Fibroblast of skin of left biceps (primary cell): Measurements from ENCODE around the gene GFY.

Experiments used
- DNase-seq, 2 experiments: peaks; one replicate each; pipeline ENCODE4 v3.0.0-alpha.2; 2013; ENCODE audit warnings: low read depth in 2 of 2

GFY gene

GRCh38 chr19:49425178-49425577, at the start of gene GFY:
Gene GFY, plus strand, starts transcription at chr19:49425388. Its CDS starts 1,043 bp downstream, at chr19:49426431.
- no peak for DNase-seq

GRCh38 chr19:49378512-49378911, 46.7 kb upstream of the GFY start:
- DNase-seq: no peak

- no peak for DNase-seq
Observed at GRCh38 chr19:49380391-49380790, 44.8 kb upstream of the GFY start.

GRCh38 chr19:49382639-49383038, 42.5 kb upstream of the GFY start:
- DNase-seq: no peak

DNA sequence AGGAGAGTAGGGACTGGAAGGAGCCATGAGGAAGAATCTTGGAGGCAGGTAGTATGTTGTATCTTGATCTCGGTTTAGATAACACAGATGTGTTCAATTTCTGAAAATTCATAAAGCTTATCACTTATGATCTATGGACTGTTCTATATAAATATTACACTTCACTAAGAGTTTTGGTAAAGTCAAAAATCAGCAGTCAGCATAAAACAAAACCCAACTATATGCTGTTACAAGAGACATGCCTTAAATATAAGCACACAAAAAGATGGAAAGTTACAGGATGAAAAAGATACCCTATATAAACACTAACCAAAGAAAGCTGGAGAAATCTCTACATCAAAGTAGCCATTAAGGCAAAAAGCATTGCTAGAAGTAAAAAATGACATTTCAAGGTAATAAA, 41.6 kb upstream of the GFY start:
- no peak for DNase-seq

GRCh38 chr19:49387936-49388372, 37.2 kb upstream of the GFY start, which contains the start of gene KASH5:
Gene KASH5, plus strand, starts transcription at chr19:49388249. Its CDS starts 2,635 bp downstream, at chr19:49390884.
- peak in 1 of 2 experiments; percentile 12 for DNase-seq

- no peak for DNase-seq
Observed at GRCh38 chr19:49389406-49389805, 35.8 kb upstream of the GFY start.

DNA sequence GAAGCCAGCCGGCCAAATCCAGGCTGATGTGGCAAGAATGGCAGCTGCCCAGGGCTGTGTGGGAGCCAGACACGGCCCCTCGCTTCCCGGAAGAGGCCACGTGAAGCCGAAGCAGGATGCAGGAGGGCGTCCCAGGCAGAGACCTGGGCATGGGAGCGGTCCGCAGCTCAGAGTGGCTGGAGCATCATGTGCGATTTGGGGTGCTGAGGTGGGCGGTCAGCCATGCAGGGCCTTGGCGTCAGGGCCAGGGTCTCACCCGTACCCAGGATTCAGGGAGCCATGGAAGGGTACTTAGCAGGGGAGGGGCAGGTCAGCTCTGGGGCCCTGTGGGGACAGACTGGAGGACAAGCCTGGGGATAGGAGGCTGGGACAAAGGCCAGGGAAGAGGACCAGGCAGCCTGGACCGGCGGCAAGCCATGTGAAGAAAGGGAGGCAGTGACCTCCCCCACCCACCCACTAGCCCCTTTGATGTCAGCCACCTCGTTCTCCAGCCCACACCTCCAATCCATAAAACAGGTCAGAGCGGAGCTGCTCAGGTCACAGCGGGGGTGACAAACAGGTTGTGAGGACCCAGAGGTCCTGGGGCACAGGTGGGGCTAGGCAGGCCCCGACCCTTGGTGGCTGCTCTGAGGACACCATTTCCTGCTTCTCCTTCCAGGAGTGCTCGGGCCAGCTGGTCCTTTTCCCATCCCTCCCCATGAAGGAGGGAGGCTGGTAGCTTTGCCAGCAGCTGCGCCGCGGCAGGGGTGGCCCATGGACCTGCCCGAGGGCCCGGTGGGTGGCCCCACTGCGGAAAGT, 34.9 kb upstream of the GFY start:
- DNase-seq: no peak

GRCh38 chr19:49390929-49391359, 34.2 kb upstream of the GFY start:
- no peak for DNase-seq

- peak; percentile 20 to 28 for DNase-seq
Observed at GRCh38 chr19:49391581-49392399, 33.4 kb upstream of the GFY start.

GRCh38 chr19:49393881-49394280, 31.3 kb upstream of the GFY start:
- no peak for DNase-seq

DNA sequence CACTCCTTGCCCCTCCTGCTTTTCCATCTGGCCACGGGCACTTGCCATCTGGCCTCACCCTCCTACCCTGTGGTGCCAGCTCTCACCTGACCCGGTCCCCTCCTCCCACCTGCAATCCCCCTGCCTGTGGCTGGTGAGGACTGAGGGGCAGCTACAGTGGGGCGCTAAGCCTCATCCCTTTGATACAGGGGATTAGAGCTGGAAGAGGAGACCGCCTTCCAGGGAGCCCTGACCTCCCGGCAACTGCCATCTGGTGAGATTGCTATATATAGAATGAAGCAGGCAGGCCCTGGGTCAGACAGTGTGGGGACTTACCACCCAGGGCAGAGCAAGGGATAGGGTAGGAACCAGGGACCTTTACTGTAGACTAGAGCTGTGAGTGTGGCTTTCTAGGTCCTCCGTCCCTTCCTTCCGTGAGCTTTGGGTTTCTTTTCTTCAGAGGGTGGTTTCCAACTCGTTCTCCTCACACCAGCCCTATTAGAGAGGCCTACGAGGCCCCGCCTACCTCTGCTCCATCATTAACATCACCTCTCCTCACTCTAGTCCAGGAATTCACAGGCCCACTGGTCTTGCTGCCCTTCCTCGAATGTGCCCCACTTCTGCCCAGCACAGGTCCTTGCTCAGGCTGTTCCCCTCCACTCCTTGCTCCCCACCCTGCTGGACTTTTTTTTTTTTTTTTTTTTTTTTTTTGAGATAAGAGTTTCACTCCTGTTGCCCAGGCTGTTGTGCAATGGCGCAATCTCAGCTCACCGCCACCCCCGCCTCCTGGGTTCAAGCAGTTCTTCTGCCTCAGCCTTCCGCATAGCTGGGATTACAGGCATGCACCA, 29.4 kb upstream of the GFY start:
- DNase-seq: no peak

- DNase-seq: no peak
Observed at GRCh38 chr19:49396738-49397505, 28.3 kb upstream of the GFY start.

DNA sequence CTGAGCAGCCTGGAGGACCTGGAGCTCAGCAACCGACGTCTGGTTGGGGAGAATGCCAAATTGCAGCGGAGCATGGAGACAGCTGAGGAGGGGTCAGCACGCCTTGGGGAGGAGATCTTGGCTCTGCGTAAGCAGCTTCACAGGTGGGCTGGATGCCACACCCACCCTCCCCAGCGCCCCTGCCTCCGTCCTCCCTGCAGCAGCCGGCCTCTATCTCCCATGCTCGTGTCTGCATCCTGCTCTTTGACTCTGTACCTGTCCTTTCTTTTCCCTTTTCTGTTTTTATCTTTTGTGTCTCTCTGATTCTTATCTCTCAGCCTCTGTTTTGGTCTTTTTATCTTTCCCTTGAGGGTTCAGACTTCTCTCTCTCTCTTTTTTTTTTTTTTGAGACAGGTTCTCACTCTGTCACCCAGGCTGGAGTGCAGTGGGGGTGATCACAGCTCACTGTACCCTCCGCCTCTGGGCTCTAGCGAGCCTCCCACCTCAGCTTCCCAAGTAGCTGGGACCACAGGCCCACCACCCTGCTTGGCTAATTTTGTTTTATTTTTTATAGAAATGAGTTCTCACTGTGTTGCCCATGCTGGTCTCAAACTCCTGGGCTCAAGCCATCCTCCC, 27.1 kb upstream of the GFY start:
- DNase-seq: no peak

- DNase-seq: no peak
Observed at GRCh38 chr19:49398931-49399330, 26.3 kb upstream of the GFY start.

DNA sequence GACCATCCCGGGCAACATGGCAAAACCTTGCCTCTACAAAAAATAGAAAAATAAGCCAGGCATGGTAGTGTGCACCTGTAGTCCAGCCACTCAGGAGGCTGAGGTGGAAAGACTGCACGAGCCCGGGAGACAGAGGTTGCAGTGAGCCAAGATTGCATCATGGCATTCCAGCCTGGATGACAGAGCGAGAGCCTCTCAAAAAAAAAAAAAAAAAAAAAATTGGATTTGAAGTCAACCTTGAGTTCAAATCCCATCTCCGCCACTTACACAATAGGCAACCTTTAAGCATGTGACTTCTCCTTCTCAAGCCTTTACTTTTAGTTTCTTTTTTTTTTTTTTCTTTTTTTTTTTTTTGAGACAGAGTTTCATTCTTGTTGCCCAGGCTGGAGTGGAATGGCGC, 25.2 kb upstream of the GFY start:
- DNase-seq: no peak

DNA sequence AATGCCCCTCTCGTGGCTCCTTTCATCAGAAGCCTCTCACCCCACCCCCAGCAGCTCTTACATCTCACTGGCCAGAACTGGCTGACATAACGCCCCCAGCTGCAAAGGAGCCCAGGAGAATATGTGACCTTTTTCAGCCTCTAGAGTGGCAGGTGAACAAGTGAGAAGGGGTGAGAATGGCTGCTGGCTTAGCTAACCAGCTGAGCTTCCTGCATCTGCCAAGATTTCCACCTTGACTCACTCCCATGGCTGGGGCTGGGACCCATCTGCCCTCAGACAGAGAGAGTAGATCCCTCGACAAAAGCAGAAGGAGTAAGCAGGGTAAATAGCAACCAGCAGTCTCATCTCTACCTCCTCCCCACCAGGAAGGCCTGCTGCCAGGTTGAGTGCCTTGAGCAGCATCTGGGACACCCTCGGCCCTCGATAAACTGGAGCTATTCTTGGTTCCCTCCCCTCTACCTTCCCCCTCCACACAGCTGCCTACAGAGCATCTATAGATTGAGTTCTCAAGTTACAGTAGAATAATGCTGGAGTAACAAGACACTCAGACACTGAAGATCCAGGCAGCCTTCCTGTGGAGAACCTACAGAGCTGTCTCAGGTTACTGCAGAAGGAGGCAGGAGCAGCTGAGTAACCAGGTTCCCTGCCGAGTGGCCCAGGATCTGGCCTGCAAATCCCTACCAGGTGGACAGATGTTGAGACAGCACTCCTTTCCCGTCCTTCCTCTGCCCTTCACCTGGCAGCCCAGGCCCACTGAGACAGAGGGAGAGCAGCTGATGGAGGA, 21.6 kb upstream of the GFY start:
- DNase-seq: peak in 1 of 2 experiments; percentile 16

GRCh38 chr19:49407079-49407478, 18.1 kb upstream of the GFY start:
- no peak for DNase-seq

- no peak for DNase-seq
Observed at GRCh38 chr19:49407482-49408015, 17.6 kb upstream of the GFY start.
